SK-N-SH (cell line): ENCODE data around the gene FBXL15. TPM values are rescaled to one million over a fixed set of nuclear protein-coding genes. Genes with fewer than 3 reads are reported as not detected.

Experiments used
- CTCF ChIA-PET: fragments of 300-600, 350-600 bp; formaldehyde crosslinking; extraction: SDS; loops from one replicate; lab custom pipeline; 2021; lab: Yijun Ruan, JAX
- POLR2A ChIA-PET: fragments of 350-600 bp; sonication (Branson Sonifier 250); formaldehyde crosslinking; extraction: SDS; loops from one replicate; lab custom pipeline; 2020; ENCODE audit warnings: antibody characterized with exemption, inconsistent platforms; lab: Yijun Ruan, JAX
- DNase-seq: peaks from one replicate; pipeline ENCODE4 v3.0.0; 2012
- H2AFZ ChIP-seq: fragments of 200-600 bp; sonication (generic); 2 replicates; pipeline ENCODE4 v1.8.1; 2016; ENCODE audit warnings: antibody characterized with exemption, mild to moderate bottlenecking, low read depth
- H3F3A ChIP-seq: fragments of 200-600 bp; sonication (generic); replicated peaks from 2 replicates; pipeline ENCODE3; 2016; ENCODE audit warnings: antibody characterized with exemption, mild to moderate bottlenecking; ENCODE audit not compliant: insufficient read depth
- H3K27ac ChIP-seq, 2 experiments: fragments of 200-500 bp in 1 of 2; fragments of 200-600 bp in 1 of 2; sonication (Bioruptor generic) in 1 of 2; sonication (generic), shearing (Covaris generic) in 1 of 2; 2 replicates each; pipeline versions ENCODE4 v1.5.1 to v1.6.1; 2014 to 2016; ENCODE audit warnings: low read depth in 2 of 2, inconsistent platforms in 1 of 2, low read length in 1 of 2, mild to moderate bottlenecking in 1 of 2, mixed read lengths in 1 of 2
- H3K27me3 ChIP-seq: fragments of 200-600 bp; sonication (generic), shearing (Covaris generic); 2 replicates; pipeline ENCODE4 v1.6.1; 2016; ENCODE audit warnings: mixed run types; ENCODE audit not compliant: insufficient read depth
- H3K36me3 ChIP-seq, 2 experiments: fragments of 200-500 bp in 1 of 2; fragments of 200-600 bp in 1 of 2; sonication (Bioruptor generic) in 1 of 2; sonication (generic) in 1 of 2; replicated peaks in 1 of 2; 2 replicates each; pipeline versions ENCODE3 to v1.5.1; 2014 to 2016; ENCODE audit warnings: low read length in 1 of 2, mild to moderate bottlenecking in 1 of 2; ENCODE audit not compliant: insufficient read depth in 2 of 2, control insufficient read depth in 1 of 2
- H3K4me1 ChIP-seq, 2 experiments: fragments of 200-500 bp in 1 of 2; fragments of 200-600 bp in 1 of 2; sonication (Bioruptor generic) in 1 of 2; sonication (generic), shearing (Covaris generic) in 1 of 2; 2 replicates each; pipeline versions ENCODE4 v1.5.1 to v1.6.1; 2014 to 2016; ENCODE audit warnings: low read depth in 1 of 2, low read length in 1 of 2, mixed run types in 1 of 2; ENCODE audit not compliant: insufficient read depth in 2 of 2, control insufficient read depth in 1 of 2
- H3K4me2 ChIP-seq: fragments of 200-600 bp; sonication (generic), shearing (Covaris generic); 2 replicates; pipeline ENCODE4 v1.6.1; 2017; ENCODE audit warnings: mixed run types
- H3K4me3 ChIP-seq, 2 experiments: fragments of 200-500 bp in 1 of 2; fragments of 200-600 bp in 1 of 2; sonication (Bioruptor generic) in 1 of 2; sonication (generic), shearing (Covaris generic) in 1 of 2; 2 replicates each; pipeline versions ENCODE4 v1.5.1 to v1.8.1; 2014 to 2016; ENCODE audit warnings: low read depth in 2 of 2, inconsistent platforms in 1 of 2, low read length in 1 of 2, mild to moderate bottlenecking in 1 of 2, mixed read lengths in 1 of 2, moderate library complexity in 1 of 2
- H3K79me2 ChIP-seq: fragments of 200-600 bp; sonication (generic); 2 replicates; pipeline ENCODE4 v1.8.1; 2017; ENCODE audit warnings: mild to moderate bottlenecking; ENCODE audit not compliant: insufficient read depth
- H3K9ac ChIP-seq: fragments of 200-600 bp; sonication (generic); 2 replicates; pipeline ENCODE4 v1.6.1; 2017; ENCODE audit warnings: mixed run types
- H3K9me2 ChIP-seq: fragments of 200-600 bp; sonication (generic); 2 replicates; pipeline ENCODE4 v1.6.1; 2017; ENCODE audit warnings: mixed run types
- H3K9me3 ChIP-seq: fragments of 200-600 bp; sonication (generic); 2 replicates; pipeline ENCODE4 v1.6.1; 2017; ENCODE audit warnings: mixed run types, mild to moderate bottlenecking, moderate library complexity
- H4K20me1 ChIP-seq: fragments of 200-600 bp; sonication (generic); 2 replicates; pipeline ENCODE4 v1.6.1; 2017; ENCODE audit warnings: mild to moderate bottlenecking, mixed run types; ENCODE audit not compliant: insufficient read depth
- CHD2 ChIP-seq: fragments of 150-350 bp; IDR thresholded peaks from 2 replicates; pipeline ENCODE4 v1.6.1; 2018; ENCODE audit warnings: low read length; ENCODE audit not compliant: partially characterized antibody
- EP300 ChIP-seq, 2 experiments: IDR thresholded peaks; 2 replicates each; pipeline versions ENCODE4 v1.4.0 to v1.6.1; 2012; ENCODE audit warnings: borderline replicate concordance in 1 of 2, low read depth in 1 of 2, low read length in 1 of 2
- FOXM1 ChIP-seq: IDR thresholded peaks from 2 replicates; pipeline ENCODE4 v1.4.0; 2012; ENCODE audit warnings: low read depth, mild to moderate bottlenecking
- IRF3 ChIP-seq: fragments of 150-350 bp; IDR thresholded peaks from 2 replicates; pipeline ENCODE4 v1.6.1; 2016; ENCODE audit warnings: mild to moderate bottlenecking, low read depth, low read length
- MXI1 ChIP-seq: IDR thresholded peaks from 2 replicates; pipeline ENCODE4 v1.6.1; 2012; ENCODE audit warnings: mild to moderate bottlenecking, low read depth, low read length, improper control_type of control experiment
- NFIC ChIP-seq: IDR thresholded peaks from 2 replicates; pipeline ENCODE4 v1.4.0; 2012; ENCODE audit warnings: borderline replicate concordance
- REST ChIP-seq: IDR thresholded peaks from 2 replicates; pipeline ENCODE4 v1.6.1; 2012; ENCODE audit warnings: mild to moderate bottlenecking, low read depth, low read length, moderate library complexity
- SMC3 ChIP-seq: IDR thresholded peaks from 2 replicates; pipeline ENCODE4 v1.6.1; 2012; ENCODE audit warnings: low read depth, low read length, improper control_type of control experiment
- TCF12 ChIP-seq: IDR thresholded peaks from 2 replicates; pipeline ENCODE4 v1.4.0; 2012
- USF2 ChIP-seq: fragments of 150-350 bp; IDR thresholded peaks from 2 replicates; pipeline ENCODE4 v1.6.1; 2017; ENCODE audit warnings: antibody characterized with exemption, low read length, low read depth, borderline replicate concordance
- WGBS: methylation state at CpG from one replicate; pipeline ENCODE4 v1.1.6; 2017; ENCODE audit warnings: low lambda C conversion rate; 5-methylcytosine and 5-hydroxymethylcytosine counted together
- polyA plus RNA-seq, 3 experiments: library from polyadenylated mRNA; depleted of rRNA; stranded (reverse); fragments of >200 nt; gene quantifications; 2 replicates each; pipeline ENCODE4 v1.2.3, GENCODE V29; 2012

Gene FBXL15
- polyA plus RNA-seq, 1 of the 3 experiments (the other 2 are of a cell fraction), result 17.2 TPM

- no peak overlapping the region for H3K4me3 ChIP-seq
- DNase-seq, result no peak
- H3K9me3 ChIP-seq, result no peaks in the 10 kb centered on the region
- H3K79me2 ChIP-seq, result no peaks in the 10 kb centered on the region
- TF ChIP-seq EP300 (IDR thresholded peaks at IDR 0.05; ENCODE audit: borderline replicate concordance in 1 of 2, low read depth in 1 of 2, low read length in 1 of 2), result no peak
- TF ChIP-seq MXI1, result no peak
- TF ChIP-seq CHD2, result no peak
- TF ChIP-seq FOXM1, result no peak
- no peak for TF ChIP-seq TCF12
- no peak for TF ChIP-seq NFIC
- TF ChIP-seq USF2, result no peak
- TF ChIP-seq REST, result no peak
- no peak for TF ChIP-seq SMC3
- H3K27ac ChIP-seq, result no peak overlapping the region
- H4K20me1 ChIP-seq, result no peaks in the 10 kb centered on the region
- H2AFZ ChIP-seq, result no peak overlapping the region
- ChIA-PET CTCF (interaction anchor here (0.6 to 16.5 kb wide), 19 partner anchors 9 to 256 kb away, joined by 3 to 359 read pairs (median 4); partner anchors contain the start of genes CUEDC2, ELOVL3, FBXL15 and NFKB2), POLR2A (interaction anchor here (0.6 to 1.4 kb wide), 3 partner anchors 19 to 381 kb away, joined by 3 to 5 read pairs (median 4); no protein-coding TSS in a partner anchor)
- no peaks in the 10 kb centered on the region for H3K9me2 ChIP-seq
- no peaks in the 10 kb centered on the region for H3K36me3 ChIP-seq
- no peak overlapping the region for H3K9ac ChIP-seq
- peaks cover 0 to 10% of the 10 kb centered on the region in 2 experiments; a peak in 1 of 4 replicates for H3K4me1 ChIP-seq
- no peaks in the 10 kb centered on the region for H3K27me3 ChIP-seq
- no peaks in the 10 kb centered on the region for H3F3A ChIP-seq
- 66% methylated on average over 3 of the region's 13 CpGs for WGBS
- H3K4me2 ChIP-seq, result no peak overlapping the region
These were observed 17.5 kb upstream of the FBXL15 start for GRCh38 chr10:102403115-102403514.

GRCh38 chr10:102404361-102405107 lies 16.1 kb upstream of the FBXL15 start:
- Histone ChIP-seq H3K79me2 (no peaks in the 10 kb centered on the region), H3K9me2 (no peaks in the 10 kb centered on the region), H3K9me3 (no peaks in the 10 kb centered on the region), H3K9ac (no peak overlapping the region), H3K36me3 (no peaks in the 10 kb centered on the region), H3K4me3 (no peak overlapping the region), H3K4me1 (peaks cover 0 to 17% of the 10 kb centered on the region in 2 experiments; a peak in 1 of 4 replicates), H3K27ac (no peak overlapping the region), H3F3A (no peaks in the 10 kb centered on the region), H3K4me2 (no peak overlapping the region), H4K20me1 (no peaks in the 10 kb centered on the region), H2AFZ (no peak overlapping the region), H3K27me3 (no peaks in the 10 kb centered on the region)
- DNase-seq, result no peak
- WGBS, result 89% methylated on average over 16 of the region's 17 CpGs
- no peak for TF ChIP-seq EP300 (IDR thresholded peaks at IDR 0.05; ENCODE audit: borderline replicate concordance in 1 of 2, low read depth in 1 of 2, low read length in 1 of 2)
- TF ChIP-seq SMC3, result no peak
- no peak for TF ChIP-seq IRF3
- no peak for TF ChIP-seq FOXM1
- ChIA-PET CTCF (interaction anchor here (0.7 to 16.5 kb wide), 16 partner anchors 11 to 231 kb away, joined by 3 to 359 read pairs (median 6); partner anchors contain the start of genes CUEDC2, FBXL15, NFKB2 and PSD), POLR2A (interaction anchor here (1.2 to 1.4 kb wide), 2 partner anchors 18 to 70 kb away, joined by 4 to 5 read pairs; no protein-coding TSS in a partner anchor)
